ENCODE results near the gene SETD3.

GRCh38 chr14:99426265-99426664, 54.4 kb downstream of the SETD3 start:
- no peak for TF ChIP-seq EZH2 (IDR thresholded peaks at IDR 0.05; ENCODE audit: low read length)
- no peak for TF ChIP-seq CTCF (optimal IDR thresholded peaks at IDR 0.05 in 1 of 3, IDR thresholded peaks at IDR 0.05 in 1 of 3, conservative IDR thresholded peaks at IDR 0.05 in 1 of 3; ENCODE audit: extremely low read depth in 1 of 3, insufficient read depth in 2 of 3, low read length in 3 of 3)

All from keratinocyte (primary cell).